Progenitor cell of endocrine pancreas (in vitro differentiated cells): Measurements from ENCODE around the gene ARHGEF1. TPM values are rescaled to one million over a fixed set of nuclear protein-coding genes. Genes with fewer than 3 reads are reported as not detected.

ENCODE experiments used
- DNase-seq: peaks from one replicate; pipeline ENCODE4 v3.0.0; 2021; ENCODE audit warnings: low spot score; ENCODE audit not compliant: unreplicated experiment
- H3K27ac Mint-ChIP-seq: 2 replicates; pipeline ENCODE4 v1.8.0; 2021; ENCODE audit warnings: mild to moderate bottlenecking, moderate library complexity, mixed read lengths
- H3K27me3 Mint-ChIP-seq: 2 replicates; pipeline ENCODE4 v1.8.0; 2021; ENCODE audit warnings: mixed read lengths
- H3K36me3 Mint-ChIP-seq: 2 replicates; pipeline ENCODE4 v1.8.0; 2022; ENCODE audit warnings: mixed read lengths; ENCODE audit not compliant: insufficient read depth
- H3K4me1 Mint-ChIP-seq: 2 replicates; pipeline ENCODE4 v1.8.0; 2021; ENCODE audit warnings: low read depth, mixed read lengths
- H3K4me3 Mint-ChIP-seq: 2 replicates; pipeline ENCODE4 v1.8.0; 2021; ENCODE audit warnings: low read depth, mild to moderate bottlenecking, moderate library complexity, mixed read lengths
- H3K9me3 Mint-ChIP-seq: 2 replicates; pipeline ENCODE4 v1.8.0; 2021; ENCODE audit warnings: low read depth, mixed read lengths
- CTCF ChIP-seq: fragments of 200-600 bp; sonication (generic); IDR thresholded peaks from one replicate; pipeline ENCODE4 v1.5.0; 2021; ENCODE audit warnings: antibody characterized with exemption, mild to moderate bottlenecking; ENCODE audit not compliant: unreplicated experiment
- microRNA-seq: library from miRNA; unstranded; fragments of <30 nt; microRNA quantifications from one replicate; pipeline ENCODE4 v1.1.0, GENCODE V29; 2020; ENCODE audit warnings: borderline number of aligned reads; ENCODE audit not compliant: unreplicated experiment
- total RNA-seq: library from RNA; stranded (reverse); gene quantifications from 2 replicates; pipeline ENCODE4 v1.2.1, GENCODE V29; 2021

Gene ARHGEF1
- total RNA-seq, 1 donor from 2014 or later = 112 TPM

- Mint-ChIP-seq H3K27me3 (peaks cover 21% of the 10 kb centered on the region), H3K36me3 (no peaks in the 10 kb centered on the region), H3K27ac (no peak overlapping the region), H3K4me1 (peaks cover 1% of the 10 kb centered on the region), H3K9me3 (no peaks in the 10 kb centered on the region), H3K4me3 (no peak overlapping the region)
- DNase-seq = no peak
- no peak for TF ChIP-seq CTCF
These were observed 62.3 kb downstream of the ARHGEF1 start for GRCh38 chr19:41945135-41945766.

GRCh38 chr19:41947091-41947490 is 64.1 kb downstream of the ARHGEF1 start:
- Mint-ChIP-seq H3K4me3 (no peak overlapping the region), H3K36me3 (no peaks in the 10 kb centered on the region), H3K27me3 (peaks cover 15% of the 10 kb centered on the region), H3K27ac (no peak overlapping the region), H3K4me1 (peaks cover 2% of the 10 kb centered on the region), H3K9me3 (no peaks in the 10 kb centered on the region)
- TF ChIP-seq CTCF = no peak
- DNase-seq = no peak

- no peak overlapping the region for H3K27ac Mint-ChIP-seq
- H3K9me3 Mint-ChIP-seq = no peaks in the 10 kb centered on the region
- peak; percentile 88 for DNase-seq
- peaks cover 2% of the 10 kb centered on the region for H3K4me1 Mint-ChIP-seq
- peaks cover 7% of the 10 kb centered on the region for H3K27me3 Mint-ChIP-seq
- peak; percentile 98 for TF ChIP-seq CTCF
- H3K36me3 Mint-ChIP-seq = no peaks in the 10 kb centered on the region
- no peak overlapping the region for H3K4me3 Mint-ChIP-seq
These were observed 68.7 kb downstream of the ARHGEF1 start for GRCh38 chr19:41951686-41952172.

- H3K9me3 Mint-ChIP-seq = no peaks in the 10 kb centered on the region
- peaks cover 8% of the 10 kb centered on the region for H3K4me1 Mint-ChIP-seq
- H3K27me3 Mint-ChIP-seq = no peaks in the 10 kb centered on the region
- no peak overlapping the region for H3K27ac Mint-ChIP-seq
- no peak for DNase-seq
- TF ChIP-seq CTCF = no peak
- peaks cover 1% of the 10 kb centered on the region for H3K36me3 Mint-ChIP-seq
- no peak overlapping the region for H3K4me3 Mint-ChIP-seq
These were observed 72.5 kb downstream of the ARHGEF1 start for GRCh38 chr19:41955521-41955920.

- Mint-ChIP-seq H3K27me3 (no peaks in the 10 kb centered on the region), H3K4me1 (peaks cover 8% of the 10 kb centered on the region), H3K36me3 (peaks cover 1% of the 10 kb centered on the region), H3K4me3 (no peak overlapping the region), H3K27ac (no peak overlapping the region), H3K9me3 (no peaks in the 10 kb centered on the region)
- no peak for TF ChIP-seq CTCF
- DNase-seq = no peak
These were observed 73.6 kb downstream of the ARHGEF1 start for GRCh38 chr19:41956621-41957020.

Small RNAs within 50 kb of the gene (microRNA-seq; reads per million reads assigned to microRNA genes)
- gene MIR6797 = not detected

Other genes starting within 250 kb of the ARHGEF1 start
- not detected in 2 replicates for gene CEACAM7, start 194.9 kb upstream of the ARHGEF1 start, total RNA-seq
- not detected in 2 replicates for gene CEACAM5, start 174.6 kb upstream of the ARHGEF1 start, total RNA-seq
- gene CEACAM6, start 127.7 kb upstream of the ARHGEF1 start, total RNA-seq = 0.19 and 0.31 TPM in 2 replicates
- not detected in 2 replicates for gene CEACAM3, start 86.6 kb upstream of the ARHGEF1 start, total RNA-seq
- not detected in 2 replicates for gene LYPD4, start 38.5 kb upstream of the ARHGEF1 start, total RNA-seq
- gene DMRTC2, start 38.1 kb upstream of the ARHGEF1 start, total RNA-seq = not detected in 2 replicates
- gene RPS19, start 22.9 kb upstream of the ARHGEF1 start, total RNA-seq = 2,232 and 2,439 TPM in 2 replicates
- 0.36 and 0.78 TPM in 2 replicates for gene CD79A, start 5.9 kb upstream of the ARHGEF1 start, total RNA-seq
- 0.84 and 1.2 TPM in 2 replicates for gene ERFL, start 45.3 kb downstream of the ARHGEF1 start, total RNA-seq
- 86.6 and 87.7 TPM in 2 replicates for gene RABAC1, start 76.1 kb downstream of the ARHGEF1 start, total RNA-seq
- gene ATP1A3, start 111.0 kb downstream of the ARHGEF1 start, total RNA-seq = 0.29 TPM in 2 replicates
- gene GRIK5, start 187.0 kb downstream of the ARHGEF1 start, total RNA-seq = 10.7 and 11.6 TPM in 2 replicates
- 19.3 and 22.5 TPM in 2 replicates for gene ZNF574, start 193.0 kb downstream of the ARHGEF1 start, total RNA-seq
- 0.89 and 1.6 TPM in 2 replicates for gene POU2F2, start 249.3 kb downstream of the ARHGEF1 start, total RNA-seq